ENCODE measurements around the gene ATAD3C.
"Not testable (repeated sequence)": the region's sequence is repeated elsewhere in the genome, so short reads cannot be mapped to it uniquely, and the experiment has no call there.

The ATAD3C gene

DNA sequence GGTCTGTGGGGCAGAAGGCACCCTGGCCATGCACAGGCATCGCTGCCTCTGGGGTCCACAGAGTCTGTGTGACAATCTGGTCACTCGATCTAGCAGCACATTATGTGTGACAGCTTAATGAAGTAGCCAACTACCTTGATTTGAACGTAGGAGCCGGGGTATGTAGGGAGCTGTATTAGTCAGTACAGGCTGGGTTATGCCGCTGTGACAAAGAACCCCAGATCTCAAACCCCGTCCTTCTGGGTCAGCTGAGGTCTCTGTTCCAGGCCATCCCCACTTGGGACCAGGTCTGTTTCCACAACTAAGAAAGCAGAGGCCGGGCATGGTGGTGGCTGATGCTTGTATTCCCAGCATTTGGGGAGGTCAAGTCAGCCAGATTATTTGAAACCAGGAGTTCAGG lies 13.8 kb downstream of the ATAD3C start:
- no peak for DNase-seq (ENCODE audit: low read depth)
- TF ChIP-seq, protein P1, sequence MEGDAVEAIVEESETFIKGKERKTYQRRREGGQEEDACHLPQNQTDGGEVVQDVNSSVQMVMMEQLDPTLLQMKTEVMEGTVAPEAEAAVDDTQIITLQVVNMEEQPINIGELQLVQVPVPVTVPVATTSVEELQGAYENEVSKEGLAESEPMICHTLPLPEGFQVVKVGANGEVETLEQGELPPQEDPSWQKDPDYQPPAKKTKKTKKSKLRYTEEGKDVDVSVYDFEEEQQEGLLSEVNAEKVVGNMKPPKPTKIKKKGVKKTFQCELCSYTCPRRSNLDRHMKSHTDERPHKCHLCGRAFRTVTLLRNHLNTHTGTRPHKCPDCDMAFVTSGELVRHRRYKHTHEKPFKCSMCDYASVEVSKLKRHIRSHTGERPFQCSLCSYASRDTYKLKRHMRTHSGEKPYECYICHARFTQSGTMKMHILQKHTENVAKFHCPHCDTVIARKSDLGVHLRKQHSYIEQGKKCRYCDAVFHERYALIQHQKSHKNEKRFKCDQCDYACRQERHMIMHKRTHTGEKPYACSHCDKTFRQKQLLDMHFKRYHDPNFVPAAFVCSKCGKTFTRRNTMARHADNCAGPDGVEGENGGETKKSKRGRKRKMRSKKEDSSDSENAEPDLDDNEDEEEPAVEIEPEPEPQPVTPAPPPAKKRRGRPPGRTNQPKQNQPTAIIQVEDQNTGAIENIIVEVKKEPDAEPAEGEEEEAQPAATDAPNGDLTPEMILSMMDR (IDR thresholded peaks at IDR 0.05; ENCODE audit: low read depth, low read length, missing control alignments), result no peak
- no peak overlapping the region for H3K4me3 ChIP-seq (ENCODE audit: low read depth, low read length)
- in situ Hi-C loops (cut with HindIII; ENCODE audit: low sequenced_read_pairs), result no loop called here

DNA sequence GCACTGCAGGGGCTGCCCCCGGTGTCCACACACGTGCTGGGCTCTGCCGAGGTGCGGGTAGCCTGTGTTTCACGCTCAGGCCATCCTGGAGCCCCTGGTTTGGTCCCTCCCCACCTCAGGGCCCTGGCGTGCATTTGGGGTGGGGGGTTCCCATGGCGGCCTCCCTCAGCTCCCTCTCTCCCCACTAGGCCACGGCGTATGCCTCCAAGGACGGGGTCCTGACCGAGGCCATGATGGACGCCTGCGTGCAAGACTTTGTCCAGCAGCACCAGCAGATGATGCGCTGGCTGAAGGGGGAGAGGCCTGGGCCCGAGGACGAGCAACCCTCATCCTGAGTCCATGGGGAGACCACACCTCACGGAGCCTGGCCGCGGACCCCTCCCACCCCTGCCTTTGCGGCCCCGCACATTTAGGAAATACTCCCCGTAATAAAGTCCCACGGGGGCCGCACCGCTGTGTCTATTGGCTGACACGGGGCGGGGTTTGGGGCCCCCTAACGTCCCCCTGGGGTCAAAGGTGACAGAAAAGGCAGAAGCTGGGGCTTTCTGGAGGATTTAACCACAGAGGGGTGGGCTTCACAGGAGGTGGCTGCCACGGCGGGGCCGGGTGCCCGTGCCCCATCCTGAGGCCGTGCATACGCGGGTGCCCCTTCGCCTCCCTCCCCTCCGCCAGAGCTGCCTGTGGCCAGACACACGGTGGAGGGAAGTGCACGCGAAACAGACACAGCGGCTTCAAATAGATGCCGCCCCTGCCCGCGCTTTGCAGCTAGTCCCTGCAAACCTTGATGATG lies 18.9 kb downstream of the ATAD3C start:
- in situ Hi-C loops (cut with HindIII; ENCODE audit: low sequenced_read_pairs); DNase-seq (ENCODE audit: low read depth); H3K4me3 ChIP-seq (ENCODE audit: low read depth, low read length): not testable (repeated sequence)

DNA sequence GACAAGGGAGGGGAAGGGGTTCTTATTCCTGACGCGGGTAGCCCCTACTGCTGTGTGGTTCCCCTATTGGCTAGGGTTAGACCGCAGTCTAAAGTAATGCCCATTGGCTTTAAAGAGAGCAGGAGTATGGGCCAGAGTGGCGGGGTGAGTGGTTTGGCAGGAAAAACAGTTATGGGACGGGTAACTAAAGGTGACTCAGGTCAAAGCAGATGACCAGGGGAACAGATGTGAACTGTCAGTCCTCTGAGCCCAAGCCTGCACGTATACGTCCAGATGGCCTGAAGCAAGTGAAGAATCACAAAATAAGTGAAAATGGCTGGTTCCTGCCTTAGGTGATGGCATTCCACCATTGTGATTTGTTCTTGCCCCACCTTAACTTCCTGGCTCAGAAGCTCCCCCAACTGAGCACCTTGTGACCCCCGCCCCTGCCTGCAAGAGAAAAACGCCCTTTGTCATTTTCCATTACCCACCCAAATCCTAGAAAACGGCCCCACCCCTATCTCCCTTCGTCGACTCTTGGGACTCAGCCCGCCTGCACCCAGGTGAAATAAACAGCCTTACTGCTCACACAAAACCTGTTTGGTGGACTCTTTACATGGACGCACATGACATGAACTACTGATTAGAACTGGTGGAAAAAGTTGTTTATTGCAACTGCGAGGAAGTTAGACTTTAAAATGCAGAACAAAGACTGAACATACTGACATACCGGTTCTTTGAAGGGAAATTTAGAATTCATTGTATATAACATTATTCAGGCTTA lies 21.3 kb downstream of the ATAD3C start:
- TF ChIP-seq, protein P1 (IDR thresholded peaks at IDR 0.05; ENCODE audit: low read depth, low read length, missing control alignments), result no peak
- in situ Hi-C loops (cut with HindIII; ENCODE audit: low sequenced_read_pairs), result no loop called here
- no peak for DNase-seq (ENCODE audit: low read depth)
- peak overlapping the region; percentile 72 for H3K4me3 ChIP-seq (ENCODE audit: low read depth, low read length)

DNA sequence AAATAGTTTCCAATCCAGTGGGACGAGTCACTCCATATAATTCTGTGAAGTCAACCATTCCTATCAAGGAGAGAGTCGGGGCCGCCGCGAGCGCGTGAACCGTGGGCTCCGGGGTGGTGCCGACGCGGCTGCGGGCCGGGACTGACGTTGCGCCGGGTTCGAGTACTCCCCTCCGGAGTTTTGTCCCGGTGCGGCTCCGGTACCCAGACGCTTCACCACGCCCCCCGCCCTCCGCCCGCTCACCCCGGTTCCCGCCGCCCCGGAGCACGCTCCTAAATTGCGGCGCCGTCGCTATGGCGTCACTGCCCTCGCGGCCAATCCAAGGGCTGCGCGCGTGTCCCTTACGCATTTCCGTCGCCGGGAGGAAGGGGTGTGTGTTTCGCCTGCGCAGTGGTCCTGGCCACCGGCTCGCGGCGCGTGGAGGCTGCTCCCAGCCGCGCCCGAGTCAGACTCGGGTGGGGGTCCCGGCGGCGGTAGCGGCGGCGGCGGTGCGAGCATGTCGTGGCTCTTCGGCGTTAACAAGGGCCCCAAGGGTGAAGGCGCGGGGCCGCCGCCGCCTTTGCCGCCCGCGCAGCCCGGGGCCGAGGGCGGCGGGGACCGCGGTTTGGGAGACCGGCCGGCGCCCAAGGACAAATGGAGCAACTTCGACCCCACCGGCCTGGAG lies 22.0 kb downstream of the ATAD3C start, which contains the start of gene ATAD3B:
ATAD3B (plus strand) TSS at position 377 of the 664 bp plus-strand sequence; CDS start at position 497, 120 bp downstream.
- peak within 1 kb of the TSS; percentile 72 for H3K4me3 ChIP-seq (ENCODE audit: low read depth, low read length)
- peak; percentile 67 for DNase-seq (ENCODE audit: low read depth)
- in situ Hi-C loops (cut with HindIII; ENCODE audit: low sequenced_read_pairs), result no loop called here
- TF ChIP-seq, protein P1 (IDR thresholded peaks at IDR 0.05; ENCODE audit: low read depth, low read length, missing control alignments), result no peak

DNA sequence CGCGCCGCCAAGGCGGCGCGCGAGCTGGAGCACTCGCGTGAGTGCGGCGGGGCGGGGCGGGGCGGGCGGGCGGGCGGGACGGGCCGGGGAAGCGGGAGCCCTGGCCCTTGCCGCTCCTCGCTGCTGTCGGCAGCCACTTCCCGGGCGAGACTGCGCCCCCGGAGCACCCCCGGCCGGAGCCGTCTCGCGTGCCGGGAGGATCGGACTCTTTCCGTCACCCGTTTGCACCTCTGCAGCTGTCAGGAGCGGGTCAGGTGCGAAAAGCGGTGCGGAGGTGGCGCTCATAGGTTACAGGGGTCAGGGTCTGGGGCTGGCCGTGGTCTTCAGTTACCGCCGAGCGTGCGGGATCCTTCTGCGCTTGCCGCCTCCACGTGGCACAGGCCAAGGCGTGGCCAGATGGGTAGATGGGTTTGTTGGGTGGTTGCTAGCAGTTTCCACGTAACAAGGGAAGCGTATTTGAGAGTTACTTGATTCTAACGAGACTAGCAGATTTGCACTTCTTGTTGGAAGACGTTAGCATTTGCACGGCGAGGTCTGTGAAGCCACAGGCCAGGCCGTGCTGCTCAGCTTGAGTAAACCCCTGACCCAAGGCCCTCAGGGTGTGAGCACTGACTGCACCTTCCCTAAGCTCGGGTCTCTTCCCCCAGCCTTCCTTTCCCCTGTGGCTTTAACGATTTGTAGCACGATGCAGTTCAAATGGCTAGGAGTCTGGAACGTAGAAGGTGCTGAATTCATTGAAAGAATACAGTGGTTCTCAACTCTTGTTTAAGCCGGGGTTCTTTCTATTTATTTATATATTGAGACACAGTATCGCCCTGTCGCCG lies 22.8 kb downstream of the ATAD3C start:
- peak overlapping the region; percentile 72 for H3K4me3 ChIP-seq (ENCODE audit: low read depth, low read length)
- DNase-seq (ENCODE audit: low read depth); in situ Hi-C loops (cut with HindIII; ENCODE audit: low sequenced_read_pairs): not testable (repeated sequence)

DNA sequence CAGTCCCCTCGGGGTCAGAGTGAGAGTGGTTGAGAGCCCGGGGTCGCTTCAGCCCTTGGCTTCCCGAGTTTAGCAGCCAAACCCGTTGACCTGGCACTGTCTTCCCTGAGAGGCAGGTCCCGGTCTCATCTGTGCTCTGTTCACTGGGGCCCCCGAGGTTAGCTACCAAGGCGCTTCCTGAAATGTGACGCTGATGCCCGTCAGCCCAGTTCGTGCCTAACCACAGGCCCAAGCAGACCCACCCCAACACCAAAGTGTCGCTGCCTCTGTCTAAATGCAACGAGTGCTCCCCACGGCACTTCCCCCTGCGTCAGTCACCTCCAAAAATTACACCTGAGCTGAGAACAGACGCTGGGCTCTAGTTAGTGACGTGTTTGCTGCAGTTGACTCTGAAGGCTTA lies 26.5 kb downstream of the ATAD3C start:
- in situ Hi-C loops (cut with HindIII; ENCODE audit: low sequenced_read_pairs); DNase-seq (ENCODE audit: low read depth); H3K4me3 ChIP-seq (ENCODE audit: low read depth, low read length): not testable (repeated sequence)

DNA sequence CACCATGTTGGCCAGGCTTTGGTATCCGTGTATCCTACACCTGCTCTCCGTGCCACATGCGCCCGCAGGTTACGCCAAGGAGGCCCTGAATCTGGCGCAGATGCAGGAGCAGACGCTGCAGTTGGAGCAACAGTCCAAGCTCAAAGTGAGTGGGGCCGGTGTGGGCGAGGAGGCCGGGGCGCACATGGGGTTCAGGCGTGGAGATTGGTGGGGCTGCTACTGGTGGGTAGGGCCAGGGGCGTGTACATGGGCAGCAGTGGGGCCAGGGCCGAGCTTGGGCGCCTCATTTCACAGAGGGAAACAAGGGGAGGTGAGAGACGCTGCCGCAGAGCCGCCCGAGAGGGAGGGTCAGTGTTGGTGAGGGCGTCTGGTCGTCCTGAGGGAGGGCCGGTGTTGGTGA lies 27.7 kb downstream of the ATAD3C start:
- DNase-seq (ENCODE audit: low read depth), result no peak
- in situ Hi-C loops (cut with HindIII; ENCODE audit: low sequenced_read_pairs), result no loop called here
- TF ChIP-seq, protein P1 (IDR thresholded peaks at IDR 0.05; ENCODE audit: low read depth, low read length, missing control alignments), result no peak
- no peak overlapping the region for H3K4me3 ChIP-seq (ENCODE audit: low read depth, low read length)

Measured in astrocyte of the cerebellum (primary cell).